ENCODE data around the gene ANGPT4. TPM values are rescaled to one million over a fixed set of nuclear protein-coding genes. Genes with fewer than 3 reads are reported as not detected.

Gene ANGPT4
- total RNA-seq, 1 experiment from 2014 or later: not detected

GRCh38 chr20:946826-947225 lies 30.7 kb upstream of the ANGPT4 start:
- H3K27me3 Mint-ChIP-seq (ENCODE audit: insufficient read depth, unreplicated experiment): peaks cover 15% of the 10 kb centered on the region
- TF ChIP-seq CTCF (IDR thresholded peaks at IDR 0.05; ENCODE audit: insufficient read depth in 1 of 2, low read depth in 1 of 2, low read length in 1 of 2, severe bottlenecking in 1 of 2, unreplicated experiment in 1 of 2): no peak
- BruUV-seq (replicated peaks): no TSS peak
- H3K27me3 ChIP-seq (replicated peaks; ENCODE audit: control insufficient read depth, insufficient read depth, low read length): no peaks in the 10 kb centered on the region
- no peaks in the 10 kb centered on the region for H3K36me3 Mint-ChIP-seq (ENCODE audit: insufficient read depth, unreplicated experiment)
- ChIA-PET POLR2A (no interaction called here), CTCF (no interaction called here)
- DNase-seq: no peak
- intact Hi-C loops (cut with micrococcal nuclease; ENCODE audit: unreplicated experiment): no loop called here
- H3K27ac Mint-ChIP-seq (ENCODE audit: unreplicated experiment): no peak overlapping the region
- no peaks in the 10 kb centered on the region for H3K9me3 ChIP-seq
- H3K4me3 ChIP-seq (ENCODE audit: low read depth, low read length): no peak overlapping the region
- peaks cover 12% of the 10 kb centered on the region for H3K9me3 Mint-ChIP-seq (ENCODE audit: unreplicated experiment)
- no peaks in the 10 kb centered on the region for H3K36me3 ChIP-seq (ENCODE audit: control insufficient read depth, insufficient read depth, low read length)
- peaks cover 29% of the 10 kb centered on the region for H3K4me1 ChIP-seq
- H3K4me3 Mint-ChIP-seq (ENCODE audit: unreplicated experiment): no peak overlapping the region
- H3K4me1 Mint-ChIP-seq (ENCODE audit: low read depth, unreplicated experiment): peaks cover 10% of the 10 kb centered on the region

DNA sequence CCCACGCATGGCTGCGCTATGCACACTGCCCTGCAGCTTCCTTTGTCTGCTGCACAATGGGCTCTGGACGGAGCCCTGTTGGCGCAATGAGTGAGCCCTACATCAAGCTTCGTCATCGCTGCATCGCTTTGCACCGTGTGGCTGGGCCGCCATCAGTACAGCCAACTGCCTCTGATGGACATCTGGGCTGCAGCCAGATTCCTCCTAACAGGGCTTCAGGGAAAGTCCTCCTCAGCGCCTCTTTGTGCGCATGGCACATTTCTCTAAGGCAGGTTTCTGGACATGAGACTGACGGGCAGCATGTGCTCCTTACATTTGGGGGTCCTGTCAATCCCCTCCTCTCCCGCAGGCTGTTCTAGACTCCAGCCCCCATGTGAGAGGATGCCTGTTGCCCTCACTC lies 29.7 kb upstream of the ANGPT4 start:
- BruUV-seq (replicated peaks): no TSS peak
- H3K27ac Mint-ChIP-seq (ENCODE audit: unreplicated experiment): no peak overlapping the region
- H3K27me3 Mint-ChIP-seq (ENCODE audit: insufficient read depth, unreplicated experiment): peaks cover 13% of the 10 kb centered on the region
- POLR2A ChIA-PET: no interaction called here
- H3K36me3 Mint-ChIP-seq (ENCODE audit: insufficient read depth, unreplicated experiment): no peaks in the 10 kb centered on the region
- no peak for DNase-seq
- peaks cover 12% of the 10 kb centered on the region for H3K9me3 Mint-ChIP-seq (ENCODE audit: unreplicated experiment)
- no peak overlapping the region for H3K4me3 Mint-ChIP-seq (ENCODE audit: unreplicated experiment)
- Histone ChIP-seq H3K4me1 (peaks cover 29% of the 10 kb centered on the region), H3K4me3 (ENCODE audit: low read depth, low read length) (no peak overlapping the region), H3K36me3 (ENCODE audit: control insufficient read depth, insufficient read depth, low read length) (no peaks in the 10 kb centered on the region), H3K27me3 (replicated peaks; ENCODE audit: control insufficient read depth, insufficient read depth, low read length) (no peaks in the 10 kb centered on the region), H3K9me3 (no peaks in the 10 kb centered on the region)
- CTCF ChIA-PET: no interaction called here
- TF ChIP-seq CTCF (IDR thresholded peaks at IDR 0.05; ENCODE audit: insufficient read depth in 1 of 2, low read depth in 1 of 2, low read length in 1 of 2, severe bottlenecking in 1 of 2, unreplicated experiment in 1 of 2): no peak
- H3K4me1 Mint-ChIP-seq (ENCODE audit: low read depth, unreplicated experiment): peaks cover 10% of the 10 kb centered on the region
- intact Hi-C loops (cut with micrococcal nuclease; ENCODE audit: unreplicated experiment): no loop called here

- Histone ChIP-seq H3K4me3 (ENCODE audit: low read depth, low read length) (no peak overlapping the region), H3K4me1 (peaks cover 29% of the 10 kb centered on the region), H3K9me3 (no peaks in the 10 kb centered on the region), H3K36me3 (ENCODE audit: control insufficient read depth, insufficient read depth, low read length) (no peaks in the 10 kb centered on the region), H3K27me3 (replicated peaks; ENCODE audit: control insufficient read depth, insufficient read depth, low read length) (no peaks in the 10 kb centered on the region)
- ChIA-PET POLR2A (no interaction called here), CTCF (no interaction called here)
- Mint-ChIP-seq H3K4me3 (ENCODE audit: unreplicated experiment) (no peak overlapping the region), H3K27me3 (ENCODE audit: insufficient read depth, unreplicated experiment) (peaks cover 13% of the 10 kb centered on the region), H3K27ac (ENCODE audit: unreplicated experiment) (no peak overlapping the region), H3K4me1 (ENCODE audit: low read depth, unreplicated experiment) (peaks cover 10% of the 10 kb centered on the region), H3K9me3 (ENCODE audit: unreplicated experiment) (peaks cover 12% of the 10 kb centered on the region), H3K36me3 (ENCODE audit: insufficient read depth, unreplicated experiment) (no peaks in the 10 kb centered on the region)
- intact Hi-C loops (cut with micrococcal nuclease; ENCODE audit: unreplicated experiment): no loop called here
- no TSS peak for BruUV-seq (replicated peaks)
- no peak for TF ChIP-seq CTCF (IDR thresholded peaks at IDR 0.05; ENCODE audit: insufficient read depth in 1 of 2, low read depth in 1 of 2, low read length in 1 of 2, severe bottlenecking in 1 of 2, unreplicated experiment in 1 of 2)
- peak; percentile 36 to 76 for DNase-seq
Observed at GRCh38 chr20:944774-945410, 28.8 kb upstream of the ANGPT4 start.
